Measurements from ENCODE around the gene CAPZB.

DNA sequence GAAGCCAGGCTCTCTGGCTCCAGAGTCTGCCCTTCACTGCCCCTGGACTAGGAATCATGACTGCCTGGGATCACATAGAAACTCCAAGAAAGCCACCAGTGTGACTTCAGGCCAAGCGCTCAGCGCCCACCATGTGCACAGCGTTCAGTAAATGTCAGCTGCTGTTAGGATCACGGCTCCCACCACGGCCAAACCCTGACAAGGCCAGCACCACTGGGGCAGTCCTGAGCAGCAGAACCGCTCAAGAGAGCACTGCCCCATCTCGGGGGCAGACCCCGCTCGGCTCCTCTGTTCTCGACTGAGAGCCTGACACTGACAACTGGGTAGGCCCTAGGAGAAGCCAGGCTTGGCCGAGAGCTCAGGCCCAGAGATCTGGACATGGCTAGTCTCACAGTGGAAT lies 10.0 kb downstream of the CAPZB start:
- TF ChIP-seq, protein P1, sequence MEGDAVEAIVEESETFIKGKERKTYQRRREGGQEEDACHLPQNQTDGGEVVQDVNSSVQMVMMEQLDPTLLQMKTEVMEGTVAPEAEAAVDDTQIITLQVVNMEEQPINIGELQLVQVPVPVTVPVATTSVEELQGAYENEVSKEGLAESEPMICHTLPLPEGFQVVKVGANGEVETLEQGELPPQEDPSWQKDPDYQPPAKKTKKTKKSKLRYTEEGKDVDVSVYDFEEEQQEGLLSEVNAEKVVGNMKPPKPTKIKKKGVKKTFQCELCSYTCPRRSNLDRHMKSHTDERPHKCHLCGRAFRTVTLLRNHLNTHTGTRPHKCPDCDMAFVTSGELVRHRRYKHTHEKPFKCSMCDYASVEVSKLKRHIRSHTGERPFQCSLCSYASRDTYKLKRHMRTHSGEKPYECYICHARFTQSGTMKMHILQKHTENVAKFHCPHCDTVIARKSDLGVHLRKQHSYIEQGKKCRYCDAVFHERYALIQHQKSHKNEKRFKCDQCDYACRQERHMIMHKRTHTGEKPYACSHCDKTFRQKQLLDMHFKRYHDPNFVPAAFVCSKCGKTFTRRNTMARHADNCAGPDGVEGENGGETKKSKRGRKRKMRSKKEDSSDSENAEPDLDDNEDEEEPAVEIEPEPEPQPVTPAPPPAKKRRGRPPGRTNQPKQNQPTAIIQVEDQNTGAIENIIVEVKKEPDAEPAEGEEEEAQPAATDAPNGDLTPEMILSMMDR (conservative IDR thresholded peaks at IDR 0.05; ENCODE audit: low read length), result no peak
- no peak for TF ChIP-seq EZH2phosphoT487 (IDR thresholded peaks at IDR 0.05; ENCODE audit: borderline replicate concordance)

All from Loucy (cell line).